H9 (cell line): ENCODE measurements around the gene LPCAT1. TPM values are rescaled to one million over a fixed set of nuclear protein-coding genes. Genes with fewer than 3 reads are reported as not detected.

Experiments used
- DNase-seq: peaks from one replicate; pipeline ENCODE4 v3.0.0-alpha.2; 2017
- H2AFZ ChIP-seq: one replicate; pipeline ENCODE4 v1.6.1; 2013; ENCODE audit warnings: mild to moderate bottlenecking, low read length, control low read depth, moderate library complexity
- H2AK5ac ChIP-seq: 2 replicates; pipeline ENCODE4 v1.6.1; 2013; ENCODE audit warnings: low read length, control low read depth, mixed read lengths; ENCODE audit not compliant: insufficient read length
- H2BK120ac ChIP-seq: one replicate; pipeline ENCODE4 v1.6.1; 2013; ENCODE audit warnings: low read depth, mild to moderate bottlenecking, low read length, control low read depth, inconsistent platforms; ENCODE audit not compliant: poor library complexity, severe bottlenecking
- H2BK12ac ChIP-seq: 2 replicates; pipeline ENCODE4 v1.6.1; 2013; ENCODE audit warnings: low read length, control low read depth, mixed read lengths, low read depth; ENCODE audit not compliant: insufficient read length
- H2BK15ac ChIP-seq: 2 replicates; pipeline ENCODE4 v1.6.1; 2013; ENCODE audit warnings: low read depth, low read length, control low read depth
- H2BK20ac ChIP-seq: one replicate; pipeline ENCODE4 v1.6.1; 2013; ENCODE audit warnings: low read depth, mild to moderate bottlenecking, low read length, control low read depth, inconsistent platforms; ENCODE audit not compliant: poor library complexity, severe bottlenecking
- H2BK5ac ChIP-seq: 2 replicates; pipeline ENCODE4 v1.6.1; 2013; ENCODE audit warnings: low read length, control low read depth, mixed read lengths; ENCODE audit not compliant: insufficient read length
- H3K14ac ChIP-seq: 2 replicates; pipeline ENCODE4 v1.6.1; 2013; ENCODE audit warnings: low read length, control low read depth; ENCODE audit not compliant: insufficient read depth
- H3K18ac ChIP-seq: 2 replicates; pipeline ENCODE4 v1.6.1; 2013; ENCODE audit warnings: low read depth, mild to moderate bottlenecking, mixed read lengths, low read length, control low read depth; ENCODE audit not compliant: insufficient read length
- H3K23ac ChIP-seq: 2 replicates; pipeline ENCODE4 v1.6.1; 2013; ENCODE audit warnings: low read length, control low read depth, mixed read lengths, low read depth; ENCODE audit not compliant: insufficient read length
- H3K23me2 ChIP-seq: 2 replicates; pipeline ENCODE4 v1.6.1; 2013; ENCODE audit warnings: low read depth, mild to moderate bottlenecking, mixed read lengths, low read length, control low read depth; ENCODE audit not compliant: insufficient read length, poor library complexity, severe bottlenecking
- H3K27ac ChIP-seq: 2 replicates; pipeline ENCODE4 v1.5.1; 2013; ENCODE audit warnings: low read length, control low read depth, mixed read lengths, low read depth; ENCODE audit not compliant: insufficient read length
- H3K27me3 ChIP-seq: 2 replicates; pipeline ENCODE4 v1.6.1; 2013; ENCODE audit warnings: low read length, control low read depth, inconsistent platforms; ENCODE audit not compliant: insufficient read depth
- H3K4ac ChIP-seq: 2 replicates; pipeline ENCODE4 v1.6.1; 2013; ENCODE audit warnings: low read depth, mild to moderate bottlenecking, control low read depth, inconsistent platforms, low read length, moderate library complexity
- H3K4me1 ChIP-seq: 2 replicates; pipeline ENCODE4 v1.6.1; 2013; ENCODE audit warnings: low read length, control low read depth, inconsistent platforms; ENCODE audit not compliant: insufficient read depth
- H3K4me2 ChIP-seq: 2 replicates; pipeline ENCODE4 v1.6.1; 2013; ENCODE audit warnings: low read length, control low read depth, mixed read lengths; ENCODE audit not compliant: insufficient read length, insufficient read depth
- H3K56ac ChIP-seq: 2 replicates; pipeline ENCODE4 v1.6.1; 2013; ENCODE audit warnings: low read depth, mild to moderate bottlenecking, mixed read lengths, low read length, control low read depth; ENCODE audit not compliant: insufficient read length
- H3K79me1 ChIP-seq: 2 replicates; pipeline ENCODE4 v1.6.1; 2013; ENCODE audit warnings: low read depth, mild to moderate bottlenecking, moderate library complexity, low read length, control low read depth, inconsistent platforms; ENCODE audit not compliant: insufficient read depth, poor library complexity, severe bottlenecking
- H3K79me2 ChIP-seq: 2 replicates; pipeline ENCODE4 v1.6.1; 2013; ENCODE audit warnings: low read length, control low read depth, inconsistent platforms; ENCODE audit not compliant: insufficient read depth
- H3K9ac ChIP-seq: 2 replicates; pipeline ENCODE4 v1.6.1; 2013; ENCODE audit warnings: low read length, control low read depth, mixed read lengths; ENCODE audit not compliant: insufficient read length; ENCODE audit errors: extremely low read depth
- H3K9me3 ChIP-seq: one replicate; pipeline ENCODE4 v1.6.1; 2013; ENCODE audit warnings: low read depth, low read length, inconsistent platforms; ENCODE audit not compliant: control insufficient read depth
- H3T11ph ChIP-seq: one replicate; pipeline ENCODE4 v1.6.1; 2013; ENCODE audit warnings: mild to moderate bottlenecking, low read length, control low read depth, inconsistent platforms
- H4K20me1 ChIP-seq: one replicate; pipeline ENCODE4 v1.6.1; 2013; ENCODE audit not compliant: control insufficient read depth, insufficient read length, insufficient read depth
- H4K5ac ChIP-seq: 2 replicates; pipeline ENCODE4 v1.6.1; 2013; ENCODE audit warnings: low read depth, mild to moderate bottlenecking, mixed read lengths, low read length, control low read depth; ENCODE audit not compliant: insufficient read length
- H4K8ac ChIP-seq: replicated peaks from 2 replicates; pipeline ENCODE4 v1.6.1; 2013; ENCODE audit warnings: low read length, control low read depth, mixed read lengths, low read depth; ENCODE audit not compliant: insufficient read length
- H4K91ac ChIP-seq: 2 replicates; pipeline ENCODE4 v1.6.1; 2013; ENCODE audit warnings: low read depth, mild to moderate bottlenecking, moderate library complexity, mixed read lengths, low read length, control low read depth; ENCODE audit not compliant: insufficient read length
- H3K27ac Mint-ChIP-seq, 3 experiments: 2 replicates in 2 of 3; 3 replicates in 1 of 3; pipeline ENCODE4 v1.8.0; 2020 to 2021; ENCODE audit warnings: mixed read lengths in 3 of 3, mild to moderate bottlenecking in 1 of 3, moderate library complexity in 1 of 3
- H3K27me3 Mint-ChIP-seq: 2 replicates; pipeline ENCODE4 v1.8.0; 2021; ENCODE audit warnings: low read depth, mild to moderate bottlenecking, moderate library complexity, mixed read lengths
- H3K36me3 Mint-ChIP-seq, 3 experiments: 2 replicates in 2 of 3; 3 replicates in 1 of 3; pipeline ENCODE4 v1.8.0; 2020 to 2021; ENCODE audit warnings: low read depth in 3 of 3, mixed read lengths in 3 of 3; ENCODE audit not compliant: insufficient read depth in 1 of 3
- H3K4me1 Mint-ChIP-seq, 2 experiments: 2 replicates each; pipeline ENCODE4 v1.8.0; 2020; ENCODE audit warnings: mixed read lengths in 2 of 2
- H3K4me3 Mint-ChIP-seq, 2 experiments: 2 replicates in 1 of 2; 3 replicates in 1 of 2; pipeline ENCODE4 v1.8.0; 2020 to 2021; ENCODE audit warnings: mild to moderate bottlenecking in 2 of 2, mixed read lengths in 2 of 2, moderate library complexity in 1 of 2
- H3K9me3 Mint-ChIP-seq, 2 experiments: 2 replicates in 1 of 2; 3 replicates in 1 of 2; pipeline ENCODE4 v1.8.0; 2020; ENCODE audit warnings: mild to moderate bottlenecking in 2 of 2, mixed read lengths in 2 of 2, moderate library complexity in 1 of 2
- CTCF ChIP-seq: fragments of 200-600 bp; sonication (generic); conservative IDR thresholded peaks from 3 replicates; pipeline ENCODE4 v1.8.0; 2021; ENCODE audit warnings: antibody characterized with exemption, mild to moderate bottlenecking
- WGBS: extraction: QIAGEN DNeasy Blood & Tissue Kit; methylation state at CpG from one replicate; pipeline ENCODE4 v1.1.7; 2013; ENCODE audit warnings: missing lambda C conversion rate, low lambda C conversion rate, mixed read lengths; ENCODE audit not compliant: insufficient read length; ENCODE audit errors: extremely low coverage; 5-methylcytosine and 5-hydroxymethylcytosine counted together
- total RNA-seq: library from RNA; stranded (reverse); gene quantifications from 2 replicates; pipeline ENCODE4 v1.2.1, GENCODE V29; 2021

The LPCAT1 gene
- total RNA-seq, 1 experiment from 2014 or later = 231 TPM

- Histone ChIP-seq H3K4ac (no peak overlapping the region), H4K8ac (no peak overlapping the region), H2AK5ac (no peak overlapping the region), H3T11ph (no peak overlapping the region), H4K5ac (no peak overlapping the region), H3K27me3 (no peaks in the 10 kb centered on the region), H2BK12ac (no peak overlapping the region), H3K79me1 (no peaks in the 10 kb centered on the region), H2BK5ac (no peak overlapping the region), H3K18ac (no peak overlapping the region), H3K27ac (no peak overlapping the region), H2BK120ac (no peak overlapping the region), H3K4me2 (no peak overlapping the region), H3K23ac (no peak overlapping the region), H3K79me2 (no peaks in the 10 kb centered on the region), H3K9me3 (no peaks in the 10 kb centered on the region), H2AFZ (no peak overlapping the region), H3K23me2 (peaks cover 4% of the 10 kb centered on the region), H3K4me1 (no peaks in the 10 kb centered on the region), H3K14ac (no peak overlapping the region), H2BK20ac (no peak overlapping the region), H2BK15ac (no peak overlapping the region), H4K20me1 (no peaks in the 10 kb centered on the region), H3K9ac (no peak overlapping the region), H3K56ac (no peak overlapping the region), H4K91ac (no peak overlapping the region)
- Mint-ChIP-seq H3K4me1 (no peaks in the 10 kb centered on the region), H3K9me3 (peaks cover 3 to 6% of the 10 kb centered on the region in 2 experiments; a peak in 4 of 5 replicates), H3K4me3 (no peak overlapping the region), H3K36me3 (no peaks in the 10 kb centered on the region; a peak in 1 of 7 replicates), H3K27me3 (peaks cover 10% of the 10 kb centered on the region), H3K27ac (no peak overlapping the region)
- DNase-seq = no peak
- WGBS = no CpG with 5 or more reads among the region's 11 CpGs
- no peak for TF ChIP-seq CTCF
Measured at GRCh38 chr5:1419476-1420210, 104.1 kb downstream of the LPCAT1 start.
